Activated CD8-positive, alpha-beta memory T cell treated with anti-CD3 and anti-CD28 coated beads, Interleukin-2, amount 50 U/mL, for 4 hours (primary cell): ENCODE results near the gene MRPL16.

Experiments
- DNase-seq: peaks from one replicate; pipeline ENCODE4 v3.0.0-alpha.2; 2020

Gene MRPL16

GRCh38 chr11:59769828-59770227, 40.8 kb downstream of the MRPL16 start:
- DNase-seq, result no peak

DNA sequence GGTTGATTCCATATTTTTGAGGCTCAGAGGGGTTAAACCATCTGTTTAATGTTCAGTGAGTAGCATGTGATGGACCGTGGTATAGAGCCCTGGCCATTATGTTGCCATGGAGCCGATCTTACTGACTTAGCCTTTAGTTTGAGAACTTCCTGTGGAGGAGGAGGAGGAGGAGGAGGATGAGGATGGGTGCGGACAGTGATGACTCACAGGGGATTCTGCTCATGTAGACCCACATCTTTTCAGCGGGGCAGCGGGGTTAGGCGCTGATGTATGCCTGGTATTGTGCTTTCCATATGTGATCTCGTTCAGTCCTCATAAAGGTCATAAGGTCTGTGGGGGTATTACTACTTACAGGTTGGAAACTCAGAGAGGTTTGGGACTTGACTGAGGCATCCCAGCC, 41.5 kb downstream of the MRPL16 start:
- DNase-seq, result no peak

- no peak for DNase-seq
These were observed 43.4 kb downstream of the MRPL16 start for GRCh38 chr11:59767225-59767611.

DNA sequence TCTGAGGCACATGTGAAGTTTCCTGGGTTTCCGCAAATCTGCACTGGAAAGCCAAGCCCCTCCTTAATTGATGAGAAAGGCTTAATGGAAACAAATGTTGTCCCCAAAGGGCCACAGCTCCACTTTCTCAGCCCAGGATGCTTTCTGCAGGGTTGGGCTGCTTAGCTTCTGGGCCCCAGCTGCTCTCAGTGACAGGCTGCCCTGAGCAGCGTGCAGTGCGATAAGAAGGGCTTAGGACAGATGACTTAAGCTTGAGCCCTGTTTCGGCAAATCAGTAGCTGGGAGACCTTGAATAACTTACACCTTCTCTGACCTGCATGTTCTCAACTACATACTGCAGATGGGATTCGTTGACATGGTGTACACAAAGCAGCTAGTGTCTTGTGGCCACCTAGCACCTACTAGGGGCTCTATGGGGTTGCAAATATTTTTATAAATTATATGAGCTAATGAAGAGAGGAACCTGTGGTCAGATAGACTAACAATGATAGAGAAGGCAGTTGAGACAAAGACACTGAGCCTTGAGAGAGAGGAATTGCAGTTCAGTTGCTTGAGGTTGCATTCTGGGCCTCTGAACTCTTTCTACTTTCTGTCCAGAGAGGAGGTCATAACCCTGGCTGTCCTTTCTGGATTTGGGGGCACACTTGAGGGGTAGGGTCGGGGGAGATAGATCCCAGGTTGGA, 43.9 kb downstream of the MRPL16 start:
- DNase-seq, result no peak

GRCh38 chr11:59765068-59765735, 45.4 kb downstream of the MRPL16 start:
- DNase-seq, result no peak

- DNase-seq, result no peak
These were observed 48.6 kb downstream of the MRPL16 start for GRCh38 chr11:59761993-59762392.

DNA sequence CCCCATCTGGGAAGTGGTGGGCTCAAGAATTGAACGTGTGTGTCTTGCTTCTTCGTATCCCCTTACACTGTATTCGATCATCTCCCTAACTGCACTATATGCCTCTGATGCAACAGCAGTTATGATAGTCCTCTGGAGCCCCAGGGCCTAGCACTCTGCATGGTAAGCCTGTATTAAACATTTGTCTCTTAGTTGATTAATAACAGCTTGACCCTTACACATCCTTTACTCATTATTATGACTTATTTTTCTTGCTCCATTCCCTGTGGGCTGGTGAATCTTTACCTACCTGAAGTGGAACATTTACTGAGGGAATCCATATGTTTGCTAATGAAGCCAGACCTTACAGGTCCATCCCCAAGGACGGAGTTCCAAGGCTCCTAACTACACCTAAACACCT, 49.8 kb downstream of the MRPL16 start:
- no peak for DNase-seq

- DNase-seq, result no peak
These were observed 50.7 kb downstream of the MRPL16 start for GRCh38 chr11:59759900-59760299.

DNA sequence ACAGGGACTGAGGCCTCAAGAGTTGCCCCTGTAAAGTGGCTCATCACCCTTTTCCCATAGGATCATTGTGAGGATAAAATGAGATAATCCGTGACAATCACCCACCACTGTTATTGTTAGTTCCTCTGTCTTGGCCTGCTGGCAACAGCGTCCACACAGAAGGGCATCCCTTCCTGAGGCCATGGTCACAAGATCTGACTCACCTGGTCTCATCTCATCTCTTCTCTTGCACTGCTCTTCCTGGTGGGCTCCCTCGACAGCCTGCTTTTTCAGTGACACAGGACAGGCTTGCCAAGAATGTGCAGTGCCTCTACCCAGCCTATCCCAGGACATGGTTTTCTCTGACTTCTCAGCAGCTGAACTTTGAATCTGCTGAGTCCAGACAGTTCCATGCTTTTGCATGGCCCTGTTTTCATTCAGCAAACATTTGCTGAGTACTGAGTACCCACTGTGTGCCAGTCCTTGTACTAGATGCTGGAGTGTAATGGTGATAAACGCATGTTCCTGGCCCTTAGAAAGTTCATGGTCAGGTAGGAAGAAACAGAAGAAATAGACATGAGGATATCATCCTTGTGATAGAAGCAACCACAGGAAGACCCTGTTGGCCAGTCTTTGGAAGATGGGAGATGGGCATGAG, 52.1 kb downstream of the MRPL16 start:
- DNase-seq, result no peak

DNA sequence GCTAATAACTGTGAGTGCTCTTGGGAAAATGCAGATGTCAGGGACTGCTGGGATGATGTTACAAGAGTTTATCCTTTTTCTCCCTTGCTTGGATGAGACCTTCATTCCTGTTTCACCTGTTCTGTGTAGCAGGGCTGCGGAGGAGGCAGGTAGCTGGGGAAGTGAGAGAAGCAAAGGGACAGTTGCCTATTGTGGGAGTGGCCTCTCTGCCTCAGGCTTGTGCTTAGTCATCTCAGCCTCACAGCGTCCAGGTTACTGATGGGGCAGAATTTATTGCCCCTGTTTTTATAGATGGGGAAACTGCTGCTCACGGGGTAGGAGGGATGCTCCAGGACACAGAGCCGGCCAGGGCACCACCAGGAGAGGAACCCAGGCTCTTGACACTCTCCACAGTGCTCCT, 53.7 kb downstream of the MRPL16 start:
- DNase-seq, result no peak

DNA sequence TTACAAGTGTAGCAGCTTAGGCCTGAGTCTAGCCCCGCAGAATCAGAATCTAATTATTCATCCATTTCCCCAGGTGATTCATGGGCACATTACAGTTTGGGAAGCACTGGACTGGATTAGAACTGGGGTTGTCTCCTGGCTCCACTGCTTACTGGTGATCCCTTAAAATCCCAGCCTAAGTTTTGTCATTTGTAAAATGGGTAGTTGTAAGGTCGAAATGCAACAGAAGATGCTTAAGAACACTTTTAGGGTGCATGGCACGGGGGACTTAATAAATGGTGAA, 54.1 kb downstream of the MRPL16 start:
- no peak for DNase-seq
